Subcutaneous abdominal adipose tissue (tissue), 5 donors: Measurements from ENCODE around the gene SLC37A1.

ENCODE experiments used
- H3K27ac ChIP-seq: one replicate; pipeline ENCODE4 v1.7.0; 2013; ENCODE audit warnings: low read depth, mild to moderate bottlenecking, inconsistent platforms, low read length, moderate library complexity
- H3K27me3 ChIP-seq, 5 donors: one replicate each; pipeline ENCODE4 v1.7.0; 2013; ENCODE audit warnings: low read length in 5 of 5, inconsistent platforms in 1 of 5; ENCODE audit not compliant: control insufficient read depth in 5 of 5, insufficient read depth in 4 of 5
- H3K36me3 ChIP-seq, 5 donors: one replicate each; pipeline ENCODE4 v1.7.0; 2013; ENCODE audit warnings: low read length in 5 of 5; ENCODE audit not compliant: control insufficient read depth in 5 of 5, insufficient read depth in 5 of 5
- H3K4me1 ChIP-seq, 5 donors: one replicate each; pipeline ENCODE4 v1.7.0; 2013; ENCODE audit warnings: low read length in 5 of 5, mild to moderate bottlenecking in 3 of 5, moderate library complexity in 1 of 5; ENCODE audit not compliant: control insufficient read depth in 5 of 5, insufficient read depth in 5 of 5
- H3K4me3 ChIP-seq, 5 donors: one replicate each; pipeline ENCODE4 v1.7.0; 2013; ENCODE audit warnings: low read length in 5 of 5, low read depth in 1 of 5
- H3K9ac ChIP-seq, 5 donors: one replicate each; pipeline ENCODE4 v1.7.0; 2013; ENCODE audit warnings: low read length in 5 of 5, mild to moderate bottlenecking in 4 of 5, moderate library complexity in 3 of 5
- H3K9me3 ChIP-seq, 5 donors: one replicate each; pipeline ENCODE4 v1.7.0; 2013; ENCODE audit warnings: low read length in 5 of 5; ENCODE audit not compliant: control insufficient read depth in 5 of 5
- donor health status: healthy.
- donor health status: healthy.
- donor health status: healthy.
- donor health status: healthy.
- donor health status: healthy.

SLC37A1 gene

DNA sequence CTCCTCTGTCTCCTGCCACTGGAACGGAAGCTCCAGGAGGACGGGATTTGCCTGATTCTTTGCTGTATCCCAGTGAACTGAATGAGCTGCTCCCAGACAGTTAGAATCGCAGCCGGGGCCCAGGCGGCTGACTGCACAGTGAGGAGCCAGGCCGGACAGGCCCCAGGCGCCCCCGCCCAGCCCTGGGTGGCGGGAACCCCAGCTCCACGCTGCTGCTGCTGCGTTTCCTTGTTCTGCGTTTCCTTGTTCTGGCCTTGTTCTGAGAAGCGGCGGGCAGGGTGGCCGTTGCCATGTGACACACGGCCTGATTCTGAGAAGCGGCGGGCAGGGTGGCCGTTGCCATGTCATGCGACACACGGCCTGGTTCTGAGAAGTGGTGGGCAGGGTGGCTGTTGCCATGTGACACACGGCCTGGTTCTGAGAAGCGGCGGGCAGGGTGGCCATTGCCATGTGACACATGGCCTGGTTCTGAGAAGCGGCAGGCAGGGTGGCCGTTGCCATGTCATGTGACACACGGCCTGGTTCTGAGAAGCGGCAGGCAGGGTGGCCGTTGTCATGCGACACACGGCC, 56.2 kb downstream of the SLC37A1 start:
- Histone ChIP-seq H3K36me3 (peaks cover 0 to 82% (median 20%) of the 10 kb centered on the region in 5 donors), H3K27ac (no peak overlapping the region), H3K4me1 (peaks cover 0 to 5% (median 0%) of the 10 kb centered on the region in 5 donors), H3K4me3 (no peak overlapping the region), H3K9ac (no peak overlapping the region), H3K9me3 (no peaks in the 10 kb centered on the region), H3K27me3 (peaks cover 0 to 2% (median 0%) of the 10 kb centered on the region in 5 donors)

DNA sequence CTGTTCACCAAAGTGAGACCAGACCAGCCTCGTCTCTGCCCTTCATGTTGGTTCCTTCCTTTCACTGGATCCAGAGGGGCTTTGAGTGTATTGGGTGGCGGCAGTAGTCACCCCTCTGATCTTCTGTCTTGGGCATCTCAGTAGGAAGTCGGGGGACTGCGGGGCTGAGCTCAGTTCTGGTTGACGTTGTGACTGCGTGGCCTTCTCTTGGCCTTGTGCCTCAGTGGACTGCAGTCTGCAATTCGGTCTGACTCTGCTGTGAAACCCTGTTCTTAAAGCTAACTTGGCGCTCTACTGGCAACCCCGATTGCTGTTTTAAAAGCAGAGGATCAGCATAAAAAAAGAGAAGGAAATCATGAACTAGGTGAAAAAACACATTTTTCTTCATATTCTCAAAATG, 56.7 kb downstream of the SLC37A1 start:
- Histone ChIP-seq H3K27me3 (peaks cover 0 to 2% (median 0%) of the 10 kb centered on the region in 5 donors), H3K9ac (no peak overlapping the region), H3K4me1 (peaks cover 0 to 5% (median 0%) of the 10 kb centered on the region in 5 donors), H3K27ac (no peak overlapping the region), H3K36me3 (peaks cover 0 to 80% (median 18%) of the 10 kb centered on the region in 5 donors), H3K4me3 (no peak overlapping the region), H3K9me3 (no peaks in the 10 kb centered on the region)

- no peak overlapping the region for H3K27ac ChIP-seq
- H3K36me3 ChIP-seq = peaks cover 0 to 77% (median 18%) of the 10 kb centered on the region in 5 donors
- H3K4me3 ChIP-seq = no peak overlapping the region
- peaks cover 0 to under 1% (median 0%) of the 10 kb centered on the region in 5 donors for H3K9me3 ChIP-seq
- H3K9ac ChIP-seq = no peak overlapping the region
- H3K4me1 ChIP-seq = peaks cover 0 to 5% (median 0%) of the 10 kb centered on the region in 5 donors
- H3K27me3 ChIP-seq = peaks cover 0 to 2% (median 0%) of the 10 kb centered on the region in 5 donors
Measured at GRCh38 chr21:42570841-42571387, 57.3 kb downstream of the SLC37A1 start.

- H3K27me3 ChIP-seq = peaks cover 0 to 2% (median 0%) of the 10 kb centered on the region in 5 donors
- peaks cover 0 to 5% (median 0%) of the 10 kb centered on the region in 5 donors for H3K4me1 ChIP-seq
- no peak overlapping the region for H3K27ac ChIP-seq
- no peak overlapping the region for H3K9ac ChIP-seq
- no peak overlapping the region for H3K4me3 ChIP-seq
- H3K9me3 ChIP-seq = peaks cover 0 to 7% (median under 1%) of the 10 kb centered on the region in 5 donors
- peaks cover 0 to 70% (median 18%) of the 10 kb centered on the region in 5 donors for H3K36me3 ChIP-seq
Measured at GRCh38 chr21:42571391-42572150, 57.9 kb downstream of the SLC37A1 start.

DNA sequence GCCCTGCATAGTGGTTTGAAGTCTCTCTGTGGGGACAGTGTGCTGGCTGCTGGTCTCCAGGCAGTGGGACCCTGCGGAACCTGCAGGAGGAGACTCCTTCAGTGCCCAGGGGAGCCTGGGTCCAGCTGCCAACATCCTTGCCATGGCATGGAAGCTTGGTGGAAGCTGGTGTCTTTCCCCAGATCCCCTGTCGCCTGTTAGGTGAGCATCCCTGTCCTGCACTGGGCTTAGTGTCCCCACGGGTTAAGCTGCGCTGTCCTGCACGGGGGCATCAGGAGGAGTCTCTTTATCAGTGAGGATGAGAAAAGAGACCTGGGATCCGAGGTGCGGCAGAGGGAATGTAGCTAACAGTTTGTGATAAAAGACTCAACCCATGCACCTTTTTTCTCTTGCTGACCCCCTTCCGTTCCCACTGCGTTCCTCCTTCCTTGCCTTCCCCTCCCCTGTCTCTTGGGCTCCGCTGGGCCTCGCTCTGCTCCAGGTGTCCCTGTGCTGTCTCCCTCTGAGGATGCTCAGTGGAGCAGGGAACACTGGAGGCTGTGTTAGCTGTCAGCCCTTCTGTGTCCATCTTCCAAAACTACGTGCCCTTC, 59.3 kb downstream of the SLC37A1 start:
- Histone ChIP-seq H3K27me3 (no peaks in the 10 kb centered on the region), H3K36me3 (peaks cover 0 to 58% (median 18%) of the 10 kb centered on the region in 5 donors), H3K9ac (no peak overlapping the region), H3K4me3 (no peak overlapping the region), H3K27ac (no peak overlapping the region), H3K4me1 (peaks cover 0 to 5% (median 0%) of the 10 kb centered on the region in 5 donors), H3K9me3 (peaks cover 0 to 15% (median 6%) of the 10 kb centered on the region in 5 donors)

- no peak overlapping the region for H3K4me3 ChIP-seq
- peaks cover 0 to 5% (median 0%) of the 10 kb centered on the region in 5 donors for H3K4me1 ChIP-seq
- H3K9ac ChIP-seq = no peak overlapping the region
- H3K27me3 ChIP-seq = no peaks in the 10 kb centered on the region
- no peak overlapping the region for H3K27ac ChIP-seq
- peaks cover 0 to 15% (median 6%) of the 10 kb centered on the region in 5 donors for H3K9me3 ChIP-seq
- peaks cover 0 to 43% (median 14%) of the 10 kb centered on the region in 5 donors for H3K36me3 ChIP-seq
Measured at GRCh38 chr21:42574234-42575027, 60.8 kb downstream of the SLC37A1 start.

GRCh38 chr21:42575111-42575510, 61.5 kb downstream of the SLC37A1 start:
- Histone ChIP-seq H3K27me3 (no peaks in the 10 kb centered on the region), H3K4me1 (peaks cover 0 to 5% (median 0%) of the 10 kb centered on the region in 5 donors), H3K27ac (no peak overlapping the region), H3K9me3 (peaks cover 0 to 15% (median 6%) of the 10 kb centered on the region in 5 donors), H3K36me3 (peaks cover 0 to 41% (median 14%) of the 10 kb centered on the region in 5 donors), H3K4me3 (no peak overlapping the region), H3K9ac (no peak overlapping the region)

DNA sequence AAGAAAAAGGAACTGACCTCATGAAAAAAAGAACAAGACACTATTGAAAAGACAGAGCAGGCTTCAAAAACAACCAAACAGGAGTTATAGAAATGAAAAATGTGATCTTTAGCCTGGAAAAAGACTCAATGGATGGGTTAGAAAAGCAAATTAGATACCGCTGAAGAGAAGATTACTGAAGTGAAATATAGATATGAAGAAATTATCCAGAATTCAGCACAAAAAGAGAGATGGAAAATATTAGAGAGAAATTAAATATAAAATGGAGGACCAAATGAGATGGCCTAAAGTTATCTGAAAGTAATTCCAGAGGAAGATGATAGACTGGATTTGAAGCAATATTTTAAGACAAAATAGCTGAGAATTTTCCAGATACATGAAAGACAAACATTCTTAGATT, 63.0 kb downstream of the SLC37A1 start:
- Histone ChIP-seq H3K27me3 (no peaks in the 10 kb centered on the region), H3K27ac (no peak overlapping the region), H3K9ac (no peak overlapping the region), H3K36me3 (peaks cover 0 to 33% (median 10%) of the 10 kb centered on the region in 5 donors), H3K4me3 (no peak overlapping the region), H3K4me1 (peaks cover 0 to 2% (median 0%) of the 10 kb centered on the region in 5 donors), H3K9me3 (peaks cover 0 to 15% (median 6%) of the 10 kb centered on the region in 5 donors)

DNA sequence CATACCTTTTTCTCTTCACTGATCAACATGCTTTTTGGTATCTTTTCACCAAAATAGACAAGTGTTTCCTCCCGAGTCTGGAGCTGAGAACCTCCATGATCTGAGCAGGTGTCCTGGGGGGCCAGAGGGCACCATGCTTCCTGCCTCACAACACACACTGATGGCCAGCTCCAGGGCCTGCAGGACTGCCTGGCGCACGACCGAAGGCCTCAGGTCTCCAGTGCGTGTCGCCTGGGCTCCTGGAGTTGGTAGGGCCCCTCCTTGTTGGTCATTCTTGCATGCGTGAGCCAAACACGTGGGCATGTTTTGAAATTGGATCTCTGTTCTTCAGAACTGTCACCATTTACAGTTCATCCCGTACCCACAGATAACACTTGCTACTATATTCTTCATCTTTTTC, 64.4 kb downstream of the SLC37A1 start:
- Histone ChIP-seq H3K4me3 (no peak overlapping the region), H3K36me3 (peaks cover 0 to 23% (median 5%) of the 10 kb centered on the region in 5 donors), H3K4me1 (peaks cover 0 to 2% (median 0%) of the 10 kb centered on the region in 5 donors), H3K9ac (no peak overlapping the region), H3K9me3 (peaks cover 0 to 15% (median 6%) of the 10 kb centered on the region in 5 donors), H3K27ac (no peak overlapping the region), H3K27me3 (peaks cover 0 to 3% (median 0%) of the 10 kb centered on the region in 5 donors)
